ENCODE measurements around the gene HCN2.

HCN2 gene

DNA sequence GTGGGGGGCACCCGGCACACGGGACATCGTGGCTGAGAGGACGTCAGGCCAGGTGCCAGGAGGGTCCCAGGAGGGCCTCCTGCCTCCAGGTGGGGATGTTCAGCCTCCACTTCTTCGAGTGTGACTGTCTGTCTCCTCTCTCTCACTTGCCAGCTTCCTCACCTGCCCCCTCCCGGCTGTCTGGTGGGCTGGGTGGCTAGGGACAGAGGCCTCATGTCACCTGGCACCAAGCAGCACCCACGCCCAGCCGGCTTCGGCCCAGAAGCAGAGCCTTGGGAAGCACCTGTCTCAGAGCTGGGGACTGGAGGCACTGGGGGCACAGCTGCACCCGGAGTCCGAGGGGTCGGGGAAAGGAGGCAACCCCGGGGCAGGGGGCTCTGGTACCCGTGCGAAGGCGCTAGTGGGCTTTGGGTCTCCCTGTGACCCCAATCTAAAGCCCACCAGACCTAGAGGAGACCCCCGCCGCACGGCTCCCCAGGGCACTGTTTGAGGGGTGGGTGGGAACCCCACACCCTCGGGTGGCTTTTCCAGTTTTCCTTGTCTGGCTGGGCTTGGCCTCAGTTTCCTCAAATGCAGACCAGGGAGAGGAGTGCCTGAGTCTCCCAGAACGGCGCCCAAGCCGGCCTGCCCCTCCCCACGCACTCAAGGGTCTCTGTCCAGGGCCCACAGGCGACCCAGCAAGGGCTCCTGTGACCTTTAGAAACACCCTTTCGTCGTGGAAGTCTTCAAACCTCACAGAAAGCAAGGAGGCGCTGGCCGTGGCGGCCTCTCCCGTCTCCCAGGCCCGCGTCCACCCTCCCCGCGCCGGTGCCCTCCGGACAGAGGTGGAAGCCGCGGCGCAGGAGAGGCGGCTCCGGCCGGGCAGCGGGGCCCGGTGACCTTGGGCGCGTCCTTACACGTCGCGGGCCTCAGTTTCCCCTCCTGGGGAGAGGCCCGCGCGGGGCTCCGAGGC, 664 bp upstream of the HCN2 start:
- no peak overlapping the region for H3K4me3 ChIP-seq (ENCODE audit: low read length)
- DNase-seq (ENCODE audit: low read depth), result no peak
- no peak for TF ChIP-seq CTCF (conservative IDR thresholded peaks at IDR 0.05; ENCODE audit: low read length)

DNA sequence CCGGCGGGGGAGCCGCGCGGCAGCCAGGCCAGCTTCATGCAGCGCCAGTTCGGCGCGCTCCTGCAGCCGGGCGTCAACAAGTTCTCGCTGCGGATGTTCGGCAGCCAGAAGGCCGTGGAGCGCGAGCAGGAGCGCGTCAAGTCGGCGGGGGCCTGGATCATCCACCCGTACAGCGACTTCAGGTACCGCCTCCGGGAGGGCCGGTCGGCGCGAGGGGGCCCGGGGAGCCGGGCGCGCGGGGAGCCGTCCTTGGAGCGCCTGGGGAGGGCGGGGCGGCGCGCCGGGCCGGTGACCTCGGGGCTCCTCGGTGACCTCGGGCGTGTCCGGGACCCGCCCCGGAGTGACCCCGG, 690 bp downstream of the HCN2 start:
- no peak for DNase-seq (ENCODE audit: low read depth)
- peak overlapping the region; percentile 29; the same call in 1 of the 2 replicates for H3K4me3 ChIP-seq (ENCODE audit: low read length)
- TF ChIP-seq CTCF (conservative IDR thresholded peaks at IDR 0.05; ENCODE audit: low read length), result no peak

DNA sequence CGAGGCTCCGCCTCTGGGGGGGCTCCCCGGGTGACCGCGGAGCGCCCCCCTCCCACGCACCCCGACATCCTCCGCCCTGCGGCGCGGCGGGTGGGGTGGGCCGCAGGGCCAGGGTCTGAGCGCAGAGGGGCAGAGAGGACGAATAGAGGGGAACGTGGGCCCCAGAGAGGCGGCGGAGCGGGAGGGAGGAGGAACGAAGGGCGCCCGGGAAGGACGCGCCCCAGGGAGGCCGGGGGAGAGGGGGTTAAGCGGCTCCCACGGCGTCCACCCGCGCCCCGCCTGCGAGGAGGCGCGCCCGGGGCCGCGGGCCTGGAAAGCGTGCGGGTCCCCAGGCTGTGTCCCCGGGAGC, 1.0 kb downstream of the HCN2 start:
- no peak for TF ChIP-seq CTCF (conservative IDR thresholded peaks at IDR 0.05; ENCODE audit: low read length)
- DNase-seq (ENCODE audit: low read depth), result no peak
- no peak overlapping the region for H3K4me3 ChIP-seq (ENCODE audit: low read length)

DNA sequence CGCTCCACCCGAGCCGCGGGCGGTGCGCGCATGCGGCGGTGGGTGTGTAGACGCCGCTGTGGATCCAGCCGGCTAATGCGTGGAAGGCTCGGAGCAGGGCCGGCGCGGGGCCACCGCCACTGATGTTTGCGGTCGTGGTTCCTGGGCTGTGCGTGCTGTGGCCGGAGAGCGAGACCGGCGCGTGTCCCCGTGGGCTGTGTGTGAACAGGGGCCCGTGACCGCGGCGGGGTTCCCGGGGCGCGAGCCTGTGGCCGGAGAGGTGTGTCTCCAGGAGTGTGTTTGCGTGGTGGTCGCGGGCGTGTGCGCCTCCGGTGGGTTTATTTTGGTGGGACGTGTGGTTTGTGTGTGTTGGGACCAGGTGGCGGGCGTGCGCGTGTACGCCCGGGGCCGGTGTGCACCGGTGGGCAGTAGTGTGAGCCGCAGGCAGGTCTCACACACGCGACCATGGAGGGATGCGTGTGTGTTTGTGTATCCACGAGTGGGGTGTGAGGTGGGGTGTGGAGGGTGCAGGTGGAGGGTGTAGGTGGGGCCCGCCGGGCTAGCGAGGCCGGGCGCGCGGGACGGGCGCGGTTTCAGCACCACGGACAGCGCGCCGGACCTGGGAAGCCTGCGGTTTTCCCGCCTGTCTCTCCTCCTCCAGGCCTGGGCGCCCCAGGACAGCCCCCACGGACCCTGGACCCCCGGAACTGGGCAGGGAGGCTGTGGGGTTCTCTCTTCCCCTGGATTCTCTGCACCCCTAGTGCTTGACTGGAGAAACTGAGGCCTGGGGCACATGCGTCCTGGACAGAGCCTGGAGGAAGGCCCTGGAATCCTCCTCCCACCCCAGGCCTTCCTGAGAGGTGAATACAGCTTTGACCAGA, 1.6 kb downstream of the HCN2 start:
- no peak for TF ChIP-seq CTCF (conservative IDR thresholded peaks at IDR 0.05; ENCODE audit: low read length)
- no peak for DNase-seq (ENCODE audit: low read depth)
- no peak overlapping the region for H3K4me3 ChIP-seq (ENCODE audit: low read length)

DNA sequence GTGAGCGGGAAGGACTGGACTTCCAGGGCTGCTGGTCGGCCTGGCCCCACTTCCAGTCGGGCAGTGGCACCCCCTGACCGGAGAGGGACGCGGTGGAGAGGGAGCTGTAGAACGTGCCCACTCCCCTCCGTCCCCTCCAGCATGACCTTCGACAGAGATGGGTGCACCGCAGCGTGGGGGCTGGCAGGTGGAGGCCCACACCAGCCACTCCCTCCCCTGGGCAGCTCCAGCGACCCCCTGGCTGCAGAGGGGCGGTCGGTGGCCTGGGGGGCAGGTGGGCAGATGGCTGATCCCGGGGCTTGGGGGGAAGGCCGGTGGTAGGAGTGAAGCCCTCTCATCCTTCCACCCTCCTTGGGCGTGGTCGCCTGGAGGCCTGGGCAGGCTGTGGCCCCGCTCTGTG, 2.4 kb downstream of the HCN2 start:
- no peak for DNase-seq (ENCODE audit: low read depth)
- H3K4me3 ChIP-seq (ENCODE audit: low read length), result no peak overlapping the region
- no peak for TF ChIP-seq CTCF (conservative IDR thresholded peaks at IDR 0.05; ENCODE audit: low read length)

DNA sequence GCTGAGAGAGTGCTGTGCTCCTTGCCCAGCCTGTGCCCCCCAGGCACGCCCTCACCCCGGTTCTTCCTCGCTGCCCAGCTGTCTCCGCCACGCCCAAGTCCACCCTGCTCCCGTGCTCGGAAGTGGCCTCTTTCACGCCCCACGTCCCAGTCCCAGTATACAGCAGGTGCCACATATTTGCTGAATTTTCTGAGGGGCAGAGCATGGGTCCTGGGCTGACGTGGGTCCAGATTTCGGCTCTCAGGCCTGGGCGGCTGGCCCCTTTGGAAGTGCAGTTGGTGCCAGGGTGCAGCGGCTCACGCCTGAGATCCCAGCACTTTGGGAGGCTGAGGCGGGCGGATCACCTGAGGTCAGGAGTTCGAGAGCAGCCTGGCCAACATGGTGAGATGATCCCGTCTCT, 3.4 kb downstream of the HCN2 start:
- no peak overlapping the region for H3K4me3 ChIP-seq (ENCODE audit: low read length)
- no peak for TF ChIP-seq CTCF (conservative IDR thresholded peaks at IDR 0.05; ENCODE audit: low read length)
- no peak for DNase-seq (ENCODE audit: low read depth)

All from AG10803 (cell line).